Activated naive CD4-positive, alpha-beta T cell treated with Interleukin-2 at 50 U/mL for 16 hours (primary cell): ENCODE data around the gene ZNF226.
"Not testable (repeated sequence)": the region's sequence is repeated elsewhere in the genome, so short reads cannot be mapped to it uniquely, and the experiment has no call there.

Experiments
- DNase-seq: peaks from one replicate; pipeline ENCODE4 v3.0.0-alpha.2; 2020

ZNF226 gene

DNA sequence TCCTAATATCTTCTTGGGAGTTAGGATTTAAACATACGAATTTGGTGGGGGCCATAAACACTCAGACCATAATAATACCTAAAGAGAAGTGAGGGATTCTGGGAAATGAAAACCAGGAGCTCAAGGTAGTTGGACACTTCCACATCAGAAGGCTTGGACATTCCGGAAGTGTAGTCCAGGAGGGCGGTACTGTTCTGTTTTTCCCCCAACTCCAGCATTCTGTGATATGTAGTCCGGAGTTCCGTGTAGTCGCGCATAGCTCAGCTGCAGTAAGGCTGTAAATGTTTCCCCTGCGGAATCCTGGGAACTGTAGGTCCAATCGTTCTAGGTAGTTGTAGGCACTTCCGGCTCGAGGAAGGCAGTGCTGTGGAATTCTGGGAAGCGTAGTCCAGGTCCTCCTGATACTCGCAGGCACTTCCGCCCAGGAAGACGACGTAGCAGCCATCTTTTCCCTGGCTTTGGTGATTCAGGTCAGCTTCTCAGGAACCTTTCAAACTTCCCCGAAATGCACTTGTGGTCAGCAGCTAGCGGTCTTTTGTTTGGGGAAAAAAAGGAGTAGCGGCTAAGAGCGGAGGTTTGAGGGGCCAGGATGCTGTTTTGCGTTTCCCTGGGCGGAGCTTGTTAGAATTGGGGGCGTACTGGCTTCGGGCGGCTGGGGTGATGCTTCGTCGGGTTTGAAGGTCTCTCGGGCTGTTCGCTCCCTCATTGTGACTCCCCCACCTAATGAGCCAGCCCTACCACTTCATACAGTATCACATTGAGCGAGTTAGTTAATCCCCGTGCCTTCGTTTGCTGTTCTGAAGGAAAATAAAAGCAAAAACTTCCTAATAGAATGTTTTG, at the start of gene ZNF226:
ZNF226 (plus strand) TSS at position 428 of the 840 bp plus-strand sequence. CDS start 4,981 bp downstream, outside the sequence.
- DNase-seq, result peak; percentile 83

- DNase-seq, result not testable (repeated sequence)
Measured at GRCh38 chr19:44121162-44121561, 43.7 kb upstream of the ZNF226 start.

GRCh38 chr19:44131955-44132354, 32.9 kb upstream of the ZNF226 start:
- no peak for DNase-seq

- DNase-seq, result peak; percentile 76
Measured at GRCh38 chr19:44141191-44142058, 23.5 kb upstream of the ZNF226 start, which contains the start of gene ZNF234. Gene ZNF234 (plus strand): TSS chr19:44141554. CDS start chr19:44144633, 3,079 bp downstream.

DNA sequence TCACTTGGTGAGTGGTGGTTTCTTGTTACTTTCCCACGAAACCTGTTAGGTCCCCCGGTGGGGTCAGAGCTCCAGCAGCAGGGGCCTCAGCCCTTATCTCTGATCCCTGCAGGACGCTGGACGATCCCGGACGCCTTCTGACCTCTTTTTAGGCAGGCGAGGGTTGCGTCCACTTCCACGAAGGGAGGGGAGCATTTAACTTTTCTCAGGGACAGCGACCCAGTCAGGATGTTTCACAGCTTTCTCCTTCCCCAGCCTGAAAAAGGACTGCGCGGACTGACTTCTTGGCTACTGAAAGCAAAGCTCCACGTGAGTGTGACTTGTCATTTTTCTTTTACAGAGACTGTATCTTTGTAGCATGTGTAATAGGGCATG, 22.9 kb upstream of the ZNF226 start:
- DNase-seq, result peak; percentile 2

DNA sequence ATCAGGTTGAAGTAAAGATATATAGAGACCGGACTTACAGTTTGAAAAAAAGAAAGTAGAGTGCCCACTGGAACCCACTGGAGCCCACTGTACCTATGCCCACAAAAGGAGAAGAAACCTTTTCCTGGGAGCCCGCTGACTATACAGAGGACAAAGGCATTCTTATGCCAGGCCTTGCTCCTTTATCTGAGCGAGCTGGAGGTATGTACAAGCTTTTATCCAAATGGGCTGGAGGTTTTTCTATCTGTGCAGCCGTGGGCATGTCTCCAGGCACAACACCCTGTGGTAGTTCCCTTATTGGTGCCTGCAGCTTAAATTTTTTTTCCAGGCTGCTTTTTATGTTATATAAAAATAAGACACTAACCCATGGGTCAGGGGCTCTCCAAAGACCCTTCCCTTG, 15.1 kb upstream of the ZNF226 start:
- no peak for DNase-seq

- no peak for DNase-seq
Measured at GRCh38 chr19:44151491-44151890, 13.4 kb upstream of the ZNF226 start.

GRCh38 chr19:44156475-44156874, 8.4 kb upstream of the ZNF226 start:
- DNase-seq, result no peak

- DNase-seq, result no peak
Measured at GRCh38 chr19:44163789-44164188, 1.1 kb upstream of the ZNF226 start.

GRCh38 chr19:44164327-44164672, 600 bp upstream of the ZNF226 start:
- DNase-seq, result no peak

- DNase-seq, result not testable (repeated sequence)
Measured at GRCh38 chr19:44170660-44171059, 5.8 kb downstream of the ZNF226 start.

DNA sequence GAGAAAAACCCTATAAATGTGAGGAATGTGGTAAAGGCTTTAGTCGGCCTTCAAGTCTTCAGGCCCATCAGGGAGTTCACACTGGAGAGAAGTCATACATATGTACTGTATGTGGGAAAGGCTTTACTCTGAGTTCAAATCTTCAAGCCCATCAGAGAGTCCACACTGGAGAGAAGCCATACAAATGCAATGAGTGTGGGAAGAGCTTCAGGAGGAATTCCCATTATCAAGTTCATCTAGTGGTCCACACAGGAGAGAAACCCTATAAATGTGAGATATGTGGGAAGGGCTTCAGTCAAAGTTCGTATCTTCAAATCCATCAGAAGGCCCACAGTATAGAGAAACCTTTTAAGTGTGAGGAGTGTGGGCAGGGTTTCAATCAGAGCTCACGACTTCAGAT, 11.7 kb downstream of the ZNF226 start:
- no peak for DNase-seq

DNA sequence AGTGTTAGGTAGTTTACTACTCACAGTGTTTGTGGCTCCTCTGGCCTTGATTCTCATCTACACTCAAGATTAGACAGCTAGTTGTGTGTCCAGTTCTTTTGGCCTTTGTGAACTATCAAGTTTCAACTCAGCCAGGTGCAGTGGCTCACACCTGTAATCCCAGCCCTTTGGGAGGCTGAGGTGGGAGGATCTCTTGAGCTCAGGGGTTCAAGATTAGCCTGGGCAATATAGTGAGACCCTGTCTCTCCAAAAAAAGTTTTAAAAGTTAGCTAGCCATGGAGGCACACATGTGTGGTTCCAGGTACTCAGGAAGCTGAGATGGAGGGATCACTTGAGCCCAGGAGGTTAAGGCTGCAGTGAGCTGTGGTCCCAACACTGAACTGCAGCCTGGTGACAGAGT, 16.1 kb downstream of the ZNF226 start:
- DNase-seq, result no peak

DNA sequence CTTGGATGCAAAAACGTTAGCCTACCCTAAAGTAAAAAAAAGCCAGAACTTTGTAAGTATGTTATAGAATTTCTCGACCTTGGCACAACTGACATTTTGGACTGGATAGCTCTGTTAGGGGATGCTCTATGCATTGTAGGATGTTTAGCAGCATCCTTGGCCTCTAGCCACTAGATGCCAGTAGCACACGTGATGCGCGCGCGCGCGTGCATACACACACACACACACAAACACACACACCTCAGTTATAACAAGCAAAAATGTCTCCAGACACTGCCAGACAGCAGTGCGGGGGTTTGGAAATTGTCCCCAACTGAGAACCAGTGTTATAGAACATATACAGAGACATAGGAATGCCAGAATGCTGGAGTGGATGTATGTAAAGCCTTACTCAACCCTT, 17.2 kb downstream of the ZNF226 start:
- no peak for DNase-seq

- DNase-seq, result no peak
Measured at GRCh38 chr19:44190020-44190419, 25.1 kb downstream of the ZNF226 start.

DNA sequence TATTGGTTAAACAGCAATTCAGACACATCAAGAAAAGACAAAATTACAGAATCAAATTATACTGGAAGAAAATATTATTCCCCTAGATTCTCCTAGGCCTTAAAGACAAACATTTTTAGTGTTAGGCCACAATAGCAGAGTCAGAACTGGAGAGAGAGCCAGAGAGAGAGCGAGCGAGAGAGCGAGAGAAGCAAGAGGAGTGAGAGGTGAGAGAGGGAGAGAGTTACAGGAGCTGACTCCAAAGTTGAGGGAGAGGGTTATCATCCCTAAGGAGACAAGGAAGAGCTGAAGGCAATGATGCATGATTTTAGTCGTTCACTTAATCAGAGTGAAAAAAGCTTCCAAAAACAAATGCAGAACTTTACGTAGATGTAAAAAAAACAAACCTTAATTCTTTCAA, 27.2 kb downstream of the ZNF226 start:
- DNase-seq, result no peak

GRCh38 chr19:44196772-44197171, 31.9 kb downstream of the ZNF226 start:
- no peak for DNase-seq

DNA sequence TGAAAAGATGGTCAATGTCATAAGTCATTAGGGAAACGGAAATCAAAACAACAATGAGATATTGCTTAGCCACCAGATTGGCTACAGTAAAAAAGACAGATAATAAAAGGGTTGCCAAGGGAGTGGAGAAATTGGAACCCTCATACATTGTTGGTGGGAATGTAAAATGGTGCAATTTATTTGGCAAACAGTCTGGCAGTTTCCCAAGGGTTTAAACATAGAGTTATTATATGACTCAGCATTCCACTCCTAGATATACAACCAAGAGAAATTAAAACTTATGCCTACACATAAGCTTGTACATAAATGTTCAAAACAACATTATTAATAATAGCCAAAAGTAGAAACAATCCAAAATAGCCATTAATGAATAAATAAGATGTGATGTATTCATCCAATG, 37.6 kb downstream of the ZNF226 start:
- DNase-seq, result no peak

DNA sequence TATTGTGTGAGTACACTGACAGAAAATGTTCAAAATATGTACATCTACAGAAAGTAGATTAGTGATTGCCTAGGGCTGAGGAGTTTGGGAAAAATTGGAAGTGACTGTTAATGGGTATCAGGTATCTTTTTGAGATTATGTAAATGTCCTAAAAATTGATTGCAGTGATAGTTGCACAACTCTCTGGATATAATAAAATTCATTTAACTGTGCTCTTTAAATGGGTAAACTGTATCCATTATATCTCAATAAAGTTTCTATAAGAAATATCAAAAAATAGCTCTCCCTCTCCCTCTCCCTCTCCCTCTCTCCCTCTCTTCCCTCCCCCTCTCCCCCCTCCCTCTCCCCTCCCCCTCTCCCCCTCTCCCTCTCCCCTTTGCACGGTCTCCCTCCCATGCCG, 38.1 kb downstream of the ZNF226 start:
- no peak for DNase-seq

- not testable (repeated sequence) for DNase-seq
Measured at GRCh38 chr19:44203877-44204276, 39.0 kb downstream of the ZNF226 start.

DNA sequence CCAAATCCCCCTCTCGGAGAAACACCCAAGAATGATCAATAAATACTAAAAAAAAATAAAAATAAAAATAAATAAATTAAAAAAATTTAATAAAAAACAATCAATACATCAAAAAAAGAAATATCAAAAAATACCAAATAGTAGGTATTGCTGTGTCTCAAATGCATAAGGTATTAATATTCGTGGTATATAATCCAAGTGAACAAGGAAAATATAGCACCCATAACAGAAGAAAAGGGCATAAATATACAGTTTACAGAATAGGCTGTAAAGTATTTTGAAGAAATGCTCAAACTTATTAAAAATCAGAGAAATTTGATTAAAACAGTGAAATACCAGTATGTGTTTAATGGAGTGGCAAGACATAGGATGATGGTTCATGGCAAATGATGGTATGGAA, 39.9 kb downstream of the ZNF226 start:
- DNase-seq, result no peak

GRCh38 chr19:44207126-44207803, 42.4 kb downstream of the ZNF226 start:
- DNase-seq, result peak; percentile 82

DNA sequence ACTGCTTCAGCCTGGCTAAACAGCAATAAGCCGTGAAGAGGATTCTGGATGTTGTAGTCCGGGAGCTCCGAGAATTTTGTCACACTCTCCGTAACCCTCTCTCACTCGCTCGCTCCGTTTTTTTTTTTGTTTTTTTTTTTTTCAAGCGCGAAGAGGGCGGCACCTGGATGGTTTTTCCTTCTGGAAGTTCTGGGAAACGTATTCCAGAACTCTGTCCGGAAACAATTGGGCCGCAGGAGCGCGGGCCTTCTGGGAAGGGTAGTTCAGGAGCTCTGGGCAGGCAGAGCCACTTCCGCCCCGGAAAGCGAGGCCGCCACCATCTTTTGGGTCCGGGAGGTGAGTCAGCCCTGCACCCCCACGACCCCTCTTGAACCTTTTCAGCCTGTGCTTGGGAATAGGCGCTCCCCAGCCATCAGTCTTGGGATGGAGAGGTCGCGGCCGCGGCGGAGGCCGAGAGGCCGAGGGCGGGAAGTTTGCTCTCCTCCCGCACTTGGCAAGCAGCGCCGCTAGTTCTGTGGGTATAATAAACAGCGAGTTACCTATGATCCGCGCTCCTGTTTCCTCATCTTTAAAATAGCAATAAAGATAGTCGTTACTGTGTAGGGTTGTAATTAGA, 47.5 kb downstream of the ZNF226 start, which contains the start of gene ZNF227:
ZNF227 (plus strand) TSS at position 283 of the 616 bp plus-strand sequence. CDS start 5,261 bp downstream, outside the sequence.
- peak; percentile 84 for DNase-seq
